Keratinocyte (primary cell): ENCODE data around the gene C1QTNF3. TPM values are rescaled to one million over a fixed set of nuclear protein-coding genes. Genes with fewer than 3 reads are reported as not detected.

Experiments
- DNase-seq: peaks from one replicate; pipeline ENCODE4 v3.0.0-alpha.2; 2011; ENCODE audit warnings: low read depth, missing footprints, low spot score
- FAIRE-seq: peaks from 2 replicates; lab custom pipeline; 2011; peaks lifted over from hg19 to GRCh38; lab: Jason Lieb, UNC
- H2AFZ ChIP-seq: 2 replicates; pipeline ENCODE4 v1.6.0; 2012; ENCODE audit warnings: low read length, control low read depth, inconsistent platforms; ENCODE audit not compliant: control insufficient read depth
- H3K27ac ChIP-seq: 2 replicates; pipeline ENCODE4 v1.5.1; 2011; ENCODE audit warnings: low read length; ENCODE audit not compliant: control insufficient read depth, insufficient read depth
- H3K27me3 ChIP-seq: 3 replicates; pipeline ENCODE4 v1.6.0; 2011; ENCODE audit warnings: low read length; ENCODE audit not compliant: control insufficient read depth, insufficient read depth; ENCODE audit errors: extremely low read depth
- H3K36me3 ChIP-seq, 2 experiments: 2 replicates in 1 of 2; 3 replicates in 1 of 2; pipeline ENCODE4 v1.5.1; 2011; ENCODE audit warnings: low read length in 2 of 2, mild to moderate bottlenecking in 1 of 2; ENCODE audit not compliant: control insufficient read depth in 2 of 2, insufficient read depth in 2 of 2; ENCODE audit errors: extremely low read depth in 1 of 2
- H3K4me1 ChIP-seq: 3 replicates; pipeline ENCODE4 v1.5.1; 2011; ENCODE audit warnings: low read length; ENCODE audit not compliant: control insufficient read depth, insufficient read depth; ENCODE audit errors: extremely low read depth
- H3K4me2 ChIP-seq: 3 replicates; pipeline ENCODE4 v1.6.0; 2011; ENCODE audit warnings: low read depth, low read length; ENCODE audit not compliant: control insufficient read depth, insufficient read depth; ENCODE audit errors: extremely low read depth
- H3K4me3 ChIP-seq, 3 experiments: fragments of 200-600 bp in 1 of 3; sonication (generic) in 1 of 3; 2 replicates in 2 of 3; 3 replicates in 1 of 3; pipeline ENCODE4 v1.5.1; 2011 to 2016; ENCODE audit warnings: low read length in 3 of 3, mild to moderate bottlenecking in 3 of 3, control low read depth in 2 of 3, inconsistent platforms in 1 of 3, low read depth in 1 of 3, mixed read lengths in 1 of 3, mixed run types in 1 of 3, moderate library complexity in 1 of 3; ENCODE audit not compliant: control insufficient read depth in 2 of 3, insufficient read depth in 2 of 3; ENCODE audit errors: extremely low read depth in 1 of 3
- H3K79me2 ChIP-seq: 2 replicates; pipeline ENCODE4 v1.6.0; 2012; ENCODE audit warnings: low read length; ENCODE audit not compliant: control insufficient read depth, insufficient read depth
- H3K9ac ChIP-seq: 3 replicates; pipeline ENCODE4 v1.6.0; 2011; ENCODE audit warnings: low read length; ENCODE audit not compliant: control insufficient read depth, insufficient read depth; ENCODE audit errors: extremely low read depth
- H3K9me1 ChIP-seq: 3 replicates; pipeline ENCODE4 v1.6.0; 2011; ENCODE audit warnings: low read length; ENCODE audit not compliant: control insufficient read depth, insufficient read depth; ENCODE audit errors: extremely low read depth
- H3K9me3 ChIP-seq: 2 replicates; pipeline ENCODE4 v1.5.1; 2012; ENCODE audit warnings: low read depth, low read length; ENCODE audit not compliant: control insufficient read depth
- H4K20me1 ChIP-seq: 3 replicates; pipeline ENCODE4 v1.6.0; 2011; ENCODE audit warnings: low read length; ENCODE audit not compliant: control insufficient read depth, insufficient read depth; ENCODE audit errors: extremely low read depth
- CTCF ChIP-seq, 3 experiments: IDR thresholded peaks in 1 of 3; conservative IDR thresholded peaks in 1 of 3; optimal IDR thresholded peaks in 1 of 3; 2 replicates in 2 of 3; 3 replicates in 1 of 3; pipeline versions ENCODE3 to v1.5.1; 2011; ENCODE audit warnings: low read length in 3 of 3, mild to moderate bottlenecking in 3 of 3, moderate library complexity in 2 of 3, control low read depth in 1 of 3, inconsistent platforms in 1 of 3; ENCODE audit not compliant: insufficient read depth in 2 of 3; ENCODE audit errors: extremely low read depth in 1 of 3
- EZH2 ChIP-seq: IDR thresholded peaks from one replicate; pipeline ENCODE4 v1.6.1; 2012; ENCODE audit warnings: inconsistent platforms, mild to moderate bottlenecking, low read length, moderate library complexity
- dilution Hi-C: fragments of 300-500 bp; cut with MboI; formaldehyde crosslinking; loops from one replicate; pipeline ENCODE4 v1.7.0; 2020; ENCODE audit warnings: low sequenced_read_pairs; ENCODE audit not compliant: extremely low pct_ligation_motif_present
- polyA plus RNA-seq, 5 experiments: library from polyadenylated mRNA; depleted of rRNA in 3 of 5; stranded (reverse) in 3 of 5; stranded (forward) in 1 of 5; unstranded in 1 of 5; fragments of >200 nt; gene quantifications; 1 replicate in 1 of 5; 2 replicates in 3 of 5; 3 replicates in 1 of 5; pipeline versions ENCODE4 v1.2.1 to v1.2.3, GENCODE V29; 2011 to 2012; ENCODE audit warnings: missing spikeins in 2 of 5, low read depth in 1 of 5, low replicate concordance in 1 of 5

Gene C1QTNF3
- polyA plus RNA-seq, 1 donor (not counting 4 experiments of a cell fraction or from before 2014, with no cell fraction given) = 1.0 TPM

GRCh38 chr5:33981408-33982162 lies 61.4 kb downstream of the C1QTNF3 start:
- FAIRE-seq = no peak
- no peaks in the 10 kb centered on the region for H3K79me2 ChIP-seq
- no peak overlapping the region for H3K4me3 ChIP-seq
- no peak for TF ChIP-seq CTCF (optimal IDR thresholded peaks at IDR 0.05 in 1 of 3, IDR thresholded peaks at IDR 0.05 in 1 of 3, conservative IDR thresholded peaks at IDR 0.05 in 1 of 3; ENCODE audit: extremely low read depth in 1 of 3, insufficient read depth in 2 of 3, low read length in 3 of 3)
- TF ChIP-seq EZH2 = no peak
- no peaks in the 10 kb centered on the region for H3K27me3 ChIP-seq
- no peak overlapping the region for H3K27ac ChIP-seq
- dilution Hi-C loops = no loop called here
- no peaks in the 10 kb centered on the region for H3K9me1 ChIP-seq
- no peak for DNase-seq
- H2AFZ ChIP-seq = no peak overlapping the region
- no peaks in the 10 kb centered on the region for H3K4me1 ChIP-seq
- H3K9ac ChIP-seq = no peak overlapping the region
- no peaks in the 10 kb centered on the region for H3K9me3 ChIP-seq
- peaks cover 0 to 1% of the 10 kb centered on the region in 2 experiments for H3K36me3 ChIP-seq
- H3K4me2 ChIP-seq = no peak overlapping the region
- no peaks in the 10 kb centered on the region for H4K20me1 ChIP-seq

DNA sequence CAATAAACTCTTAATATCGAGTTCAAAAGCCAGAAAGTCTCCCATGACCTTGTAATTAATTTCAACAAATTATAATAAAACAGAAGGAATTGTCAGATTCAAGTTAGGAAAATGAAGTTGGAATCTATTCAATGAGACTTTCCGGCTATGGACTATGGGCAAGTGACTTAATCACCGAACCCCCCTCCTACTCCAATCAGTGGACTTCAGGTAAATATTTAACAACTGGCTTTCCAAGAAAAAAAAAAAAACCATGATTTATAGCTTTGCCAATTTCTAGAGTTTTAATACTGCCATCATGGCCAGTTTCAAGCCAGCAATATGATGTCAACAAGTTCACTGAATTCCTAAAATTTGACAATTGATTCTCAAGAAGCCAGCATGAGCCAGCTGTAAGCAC lies 63.0 kb downstream of the C1QTNF3 start:
- H2AFZ ChIP-seq = no peak overlapping the region
- dilution Hi-C loops = no loop called here
- no peak overlapping the region for H3K9ac ChIP-seq
- H3K9me3 ChIP-seq = no peaks in the 10 kb centered on the region
- H3K27me3 ChIP-seq = peaks cover 10% of the 10 kb centered on the region
- no peaks in the 10 kb centered on the region for H3K36me3 ChIP-seq
- DNase-seq (no peak), FAIRE-seq (no peak)
- no peak overlapping the region for H3K27ac ChIP-seq
- H3K4me2 ChIP-seq = no peak overlapping the region
- no peaks in the 10 kb centered on the region for H3K4me1 ChIP-seq
- no peaks in the 10 kb centered on the region for H3K9me1 ChIP-seq
- TF ChIP-seq CTCF (optimal IDR thresholded peaks at IDR 0.05 in 1 of 3, IDR thresholded peaks at IDR 0.05 in 1 of 3, conservative IDR thresholded peaks at IDR 0.05 in 1 of 3; ENCODE audit: extremely low read depth in 1 of 3, insufficient read depth in 2 of 3, low read length in 3 of 3) (no peak), EZH2 (no peak)
- no peaks in the 10 kb centered on the region for H3K79me2 ChIP-seq
- no peaks in the 10 kb centered on the region for H4K20me1 ChIP-seq
- H3K4me3 ChIP-seq = no peak overlapping the region
